GM18519 (cell line): ENCODE data around the gene TMEM198.

Experiments used
- ATAC-seq: cut with Tn5 transposase; IDR thresholded peaks from one replicate; pipeline ENCODE4 v1.9.1; 2021; ENCODE audit warnings: mild to moderate bottlenecking, moderate library complexity; ENCODE audit not compliant: unreplicated experiment, low FRiP score

TMEM198 gene

GRCh38 chr2:219542931-219543595 lies 765 bp upstream of the TMEM198 start:
- ATAC-seq: peak; percentile 25

- no peak for ATAC-seq
Observed at GRCh38 chr2:219544567-219544966, 739 bp downstream of the TMEM198 start.

GRCh38 chr2:219545295-219545942 lies 1.6 kb downstream of the TMEM198 start:
- no peak for ATAC-seq

GRCh38 chr2:219545943-219546352 lies 2.1 kb downstream of the TMEM198 start:
- no peak for ATAC-seq

GRCh38 chr2:219547621-219548020 lies 3.8 kb downstream of the TMEM198 start:
- no peak for ATAC-seq

GRCh38 chr2:219548990-219549389 lies 5.2 kb downstream of the TMEM198 start:
- no peak for ATAC-seq

GRCh38 chr2:219549619-219550018 lies 5.8 kb downstream of the TMEM198 start:
- no peak for ATAC-seq

- no peak for ATAC-seq
Observed at GRCh38 chr2:219551441-219552381, 7.9 kb downstream of the TMEM198 start.

- ATAC-seq: peak; percentile 83
Observed at GRCh38 chr2:219552382-219553167, 8.7 kb downstream of the TMEM198 start.

GRCh38 chr2:219553168-219553417 lies 9.3 kb downstream of the TMEM198 start:
- ATAC-seq: no peak

GRCh38 chr2:219553463-219553963 lies 9.7 kb downstream of the TMEM198 start:
- ATAC-seq: no peak

- no peak for ATAC-seq
Observed at GRCh38 chr2:219554350-219554749, 10.5 kb downstream of the TMEM198 start.

GRCh38 chr2:219555956-219556355 lies 12.1 kb downstream of the TMEM198 start:
- ATAC-seq: no peak

GRCh38 chr2:219556413-219556812 lies 12.6 kb downstream of the TMEM198 start:
- ATAC-seq: no peak

- ATAC-seq: no peak
Observed at GRCh38 chr2:219557320-219557719, 13.5 kb downstream of the TMEM198 start.

GRCh38 chr2:219557791-219558785 lies 14.3 kb downstream of the TMEM198 start:
- no peak for ATAC-seq

GRCh38 chr2:219559156-219559915 lies 15.5 kb downstream of the TMEM198 start:
- ATAC-seq: no peak

- no peak for ATAC-seq
Observed at GRCh38 chr2:219560037-219560892, 16.4 kb downstream of the TMEM198 start.
